G401.6 (cell line): ENCODE measurements around the gene ALG14.
"Not testable (repeated sequence)": the region's sequence is repeated elsewhere in the genome, so short reads cannot be mapped to it uniquely, and the experiment has no call there.

Experiments used
- FAIRE-seq: peaks from 2 replicates; lab custom pipeline; 2012; peaks lifted over from hg19 to GRCh38; lab: Jason Lieb, UNC

ALG14 gene

DNA sequence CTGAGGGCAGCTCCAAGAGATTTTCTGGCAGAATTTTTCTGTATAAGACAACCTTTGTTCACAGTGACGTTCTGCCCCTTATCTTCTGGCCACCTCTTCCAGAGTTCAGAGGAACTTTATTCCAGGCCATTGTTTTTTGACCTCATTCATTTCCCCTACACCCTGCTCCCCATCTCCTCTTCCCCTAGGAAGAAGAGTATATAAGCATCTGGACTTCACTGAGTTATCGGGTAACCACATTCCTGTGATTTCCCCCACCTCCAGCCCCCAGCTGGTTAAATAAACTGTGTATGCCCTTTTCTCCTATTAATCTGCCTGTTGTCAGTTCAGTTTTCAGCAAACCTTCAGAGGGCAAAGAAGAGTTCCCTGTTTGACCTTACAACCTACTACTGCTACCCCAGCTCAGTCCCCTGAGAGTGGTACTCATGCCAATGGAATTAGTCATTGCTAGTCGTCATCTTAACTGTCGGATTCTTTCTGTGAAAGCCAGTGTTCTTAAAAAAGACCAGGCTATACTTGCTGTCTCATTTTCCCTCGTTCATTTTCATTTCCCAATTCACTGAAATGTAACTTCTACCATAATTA, 14.3 kb upstream of the ALG14 start:
- no peak for FAIRE-seq

DNA sequence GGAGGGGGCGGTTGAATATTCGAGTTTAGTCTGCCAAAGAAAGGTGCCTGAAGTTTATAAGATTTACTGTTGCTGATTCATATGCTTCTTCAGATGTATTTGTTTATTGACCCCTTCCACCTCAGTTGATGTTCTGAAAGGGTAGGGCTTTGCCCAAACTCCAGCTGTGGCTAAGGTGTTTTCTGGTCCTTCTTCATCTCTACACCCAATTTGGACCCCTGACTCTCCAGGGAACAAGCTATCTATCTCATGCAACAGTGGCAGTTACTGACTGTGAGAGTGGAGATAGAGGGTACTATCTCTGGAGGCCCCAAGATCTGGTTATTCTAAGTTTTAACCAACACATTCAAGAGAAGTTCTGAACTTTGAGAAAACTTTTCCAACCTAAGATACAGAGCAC, 12.6 kb upstream of the ALG14 start:
- no peak for FAIRE-seq

DNA sequence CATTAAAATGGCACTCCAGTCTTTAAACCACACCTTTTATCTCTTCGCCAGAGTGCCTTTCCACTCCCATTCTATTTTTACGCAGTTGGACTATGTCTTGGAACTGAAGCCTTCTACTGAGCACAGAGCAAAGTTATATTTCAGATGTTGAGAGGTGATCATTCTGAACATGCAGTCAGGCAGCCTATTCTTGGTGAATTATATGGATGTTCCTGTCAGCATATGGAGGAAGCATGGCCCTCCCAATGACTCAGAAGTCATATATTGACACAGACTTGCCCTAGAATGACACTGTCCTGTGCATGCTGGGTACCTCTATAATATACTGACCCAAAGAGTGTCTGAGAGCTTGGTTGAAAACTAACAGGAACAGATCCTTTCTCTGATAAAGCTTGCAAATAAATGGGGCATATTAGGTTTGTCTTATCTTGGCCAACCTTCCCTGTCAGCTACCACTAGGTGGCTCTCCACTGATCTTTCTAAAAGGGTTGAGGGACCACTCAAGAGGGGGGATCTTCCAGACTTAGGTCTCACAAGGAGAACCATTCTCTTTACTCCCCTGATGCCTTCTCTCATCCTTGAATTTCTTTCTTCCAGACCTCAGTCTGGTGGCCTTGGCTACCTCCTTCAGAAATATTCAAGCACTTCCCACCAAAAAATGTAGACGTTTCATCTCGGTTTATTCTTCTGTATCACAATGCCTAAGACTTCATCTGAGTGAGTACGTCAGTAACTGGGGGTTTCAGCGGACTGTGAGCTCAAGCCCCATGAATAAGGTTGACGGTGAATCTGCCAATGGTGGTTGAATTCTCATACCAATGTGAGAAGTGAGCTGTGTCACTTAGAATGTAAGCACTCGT, 11.8 kb upstream of the ALG14 start:
- FAIRE-seq, result no peak

DNA sequence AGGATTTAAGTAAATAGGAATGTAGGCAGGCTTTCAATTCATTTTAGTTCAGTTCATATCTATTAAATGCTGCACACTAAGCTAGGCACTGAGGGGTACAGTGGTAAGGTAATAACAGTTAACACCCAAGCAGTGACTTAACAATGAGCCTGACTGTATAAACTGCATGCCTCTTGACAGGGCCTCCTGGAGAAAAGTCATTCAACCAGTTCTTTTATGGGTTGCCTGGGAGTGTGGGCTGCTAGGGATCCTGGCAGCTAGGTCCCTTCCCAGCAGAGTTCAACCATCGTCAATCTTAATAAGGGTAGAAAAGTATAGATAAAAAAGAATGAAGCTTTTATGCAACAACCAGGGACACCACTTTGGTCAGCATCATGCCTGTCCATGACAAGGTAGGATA, 8.1 kb upstream of the ALG14 start:
- no peak for FAIRE-seq

DNA sequence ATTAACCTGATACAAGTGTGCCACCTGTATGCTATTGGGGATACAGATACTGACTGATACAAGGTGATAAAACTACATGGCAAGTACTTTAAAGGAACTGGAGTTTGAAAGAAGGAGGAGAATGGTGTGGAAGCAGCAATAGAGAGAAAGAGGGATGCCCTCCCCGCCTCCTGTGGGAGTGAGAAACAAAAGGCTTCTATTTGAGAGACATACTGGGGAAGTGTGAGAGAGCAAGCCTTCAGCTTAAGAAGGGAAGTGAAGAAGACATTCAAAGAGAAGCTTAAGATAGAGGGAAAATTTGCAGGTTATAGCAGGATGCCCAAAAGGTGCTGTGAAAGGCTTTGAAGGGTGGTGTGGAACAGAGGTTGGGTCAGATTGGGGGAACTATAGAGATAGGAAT, 7.7 kb upstream of the ALG14 start:
- FAIRE-seq, result no peak

DNA sequence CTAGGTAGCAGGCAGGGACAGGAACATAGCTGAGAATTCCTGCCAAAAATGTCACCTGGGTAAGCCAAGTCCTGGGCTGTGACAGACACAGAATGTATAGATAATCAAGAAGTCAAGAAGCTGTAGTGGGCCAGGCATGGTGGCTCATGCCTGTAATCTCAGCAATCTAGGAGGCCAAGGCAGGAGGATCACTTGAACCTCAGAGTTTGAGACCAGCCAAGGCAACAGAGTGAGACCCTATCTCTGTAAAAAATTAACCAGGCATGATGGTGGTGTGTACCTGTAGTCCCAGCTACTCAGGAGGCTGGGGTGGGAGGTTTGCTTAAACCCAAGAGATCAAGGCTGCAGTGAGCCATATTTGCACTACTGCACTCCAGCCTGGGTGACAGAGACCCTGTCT, 3.3 kb upstream of the ALG14 start:
- no peak for FAIRE-seq

DNA sequence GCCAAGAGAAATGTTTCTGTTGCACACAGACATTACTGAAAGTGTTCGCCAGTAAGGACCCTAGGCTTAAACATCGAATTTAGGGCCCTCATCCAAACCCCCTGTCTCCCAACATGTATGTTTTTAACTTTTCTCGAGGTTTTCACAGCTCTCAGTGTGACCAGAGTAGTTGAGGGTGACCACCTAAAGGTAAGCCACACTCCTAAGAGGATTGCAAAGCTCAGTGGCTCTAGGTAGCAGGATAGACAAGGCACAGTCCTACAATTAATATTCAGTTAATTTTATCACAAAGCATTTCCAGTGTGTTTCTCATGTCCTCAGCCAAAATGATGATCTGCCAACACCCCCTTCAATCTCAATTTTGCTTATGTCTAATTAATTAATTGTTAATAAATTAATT, 695 bp upstream of the ALG14 start:
- no peak for FAIRE-seq

DNA sequence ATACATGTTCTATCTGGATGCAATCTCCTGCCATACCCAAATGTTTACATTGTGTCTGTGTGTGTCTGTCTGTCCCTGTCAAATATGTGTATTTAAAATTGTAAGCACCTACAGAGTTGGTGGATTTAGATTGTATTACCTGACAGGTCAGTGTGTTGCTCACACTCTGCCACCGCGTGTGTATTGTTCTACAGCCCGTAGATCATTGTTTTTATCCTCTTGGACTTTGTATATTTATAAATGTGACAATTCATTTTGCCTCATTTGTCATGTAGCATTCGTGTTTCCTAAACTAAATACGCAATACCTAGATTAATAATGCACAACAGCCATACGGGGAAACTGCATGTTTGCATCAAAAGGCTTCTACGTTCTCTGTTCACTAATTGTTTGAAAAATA, 634 bp downstream of the ALG14 start:
- no peak for FAIRE-seq

DNA sequence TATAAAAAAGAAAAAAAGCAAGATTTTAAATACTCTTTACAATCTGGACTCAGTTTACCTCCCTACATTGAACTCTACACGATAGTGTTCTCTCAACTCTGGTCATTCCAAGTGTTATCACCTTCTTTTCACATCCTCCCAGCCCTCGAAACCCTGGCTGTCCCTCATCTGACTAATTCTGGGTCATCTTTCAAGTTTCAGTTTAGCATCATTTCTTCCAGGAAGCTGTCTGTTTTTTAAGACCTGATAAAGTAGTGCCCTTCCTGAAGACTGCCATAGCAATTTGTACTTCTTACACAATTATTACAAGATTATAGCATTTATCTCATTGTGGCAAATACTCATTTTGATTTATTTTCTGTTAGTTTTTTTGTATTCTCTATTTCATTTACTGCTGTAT, 1.2 kb downstream of the ALG14 start:
- FAIRE-seq, result no peak

DNA sequence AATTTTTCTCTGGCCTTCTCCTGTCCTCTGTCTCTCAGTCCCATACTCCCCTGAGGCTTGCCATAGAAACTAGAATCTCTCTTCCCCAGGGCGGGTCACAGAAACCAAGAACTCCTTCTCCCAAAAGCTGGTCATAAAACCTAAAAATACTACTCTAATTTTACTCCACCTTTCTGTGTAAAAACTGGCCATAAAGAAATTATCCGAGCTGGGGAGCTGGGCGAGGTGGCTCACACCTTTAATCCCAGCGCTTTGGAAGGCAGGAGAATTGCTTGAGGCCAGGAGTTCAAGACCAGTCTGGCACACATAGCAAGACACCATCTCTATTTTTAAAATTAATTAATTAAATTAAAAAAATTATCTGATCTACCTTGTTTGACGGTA, 3.0 kb downstream of the ALG14 start:
- FAIRE-seq, result no peak

DNA sequence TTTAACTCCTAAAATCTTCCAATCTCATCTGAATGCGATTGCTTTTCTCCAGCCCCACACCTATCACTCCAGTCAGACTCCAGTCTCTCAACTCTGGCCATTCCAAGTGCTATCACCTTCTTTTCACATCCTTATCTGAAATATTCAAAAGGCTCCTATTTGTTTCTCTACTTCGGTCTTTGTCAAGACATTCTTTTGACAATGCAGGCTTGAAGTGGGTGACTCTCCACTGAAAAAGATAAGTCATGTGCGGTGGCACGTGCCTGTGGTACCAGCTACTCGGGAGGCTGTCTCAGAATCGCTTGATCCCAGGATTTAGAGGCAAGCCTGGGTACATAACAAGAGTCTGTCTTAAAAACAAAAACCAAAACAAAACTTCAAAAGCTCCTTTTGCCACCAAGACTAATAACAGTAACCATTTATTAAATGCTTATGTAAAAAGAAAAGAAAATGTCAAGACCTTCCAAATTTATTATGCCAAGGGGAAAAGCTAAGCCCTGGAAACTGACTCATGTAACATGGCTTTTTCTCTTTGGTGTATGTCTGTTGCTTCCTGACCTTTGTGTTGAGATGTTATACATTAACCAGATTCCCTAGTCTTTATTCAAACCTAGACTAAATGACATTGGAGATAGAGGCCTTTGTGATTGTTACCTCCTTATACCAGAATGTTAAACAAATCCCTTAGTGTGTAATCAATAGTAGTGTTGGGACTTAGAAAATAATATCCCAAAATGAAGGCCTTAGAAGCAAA, 3.6 kb downstream of the ALG14 start:
- FAIRE-seq, result no peak

DNA sequence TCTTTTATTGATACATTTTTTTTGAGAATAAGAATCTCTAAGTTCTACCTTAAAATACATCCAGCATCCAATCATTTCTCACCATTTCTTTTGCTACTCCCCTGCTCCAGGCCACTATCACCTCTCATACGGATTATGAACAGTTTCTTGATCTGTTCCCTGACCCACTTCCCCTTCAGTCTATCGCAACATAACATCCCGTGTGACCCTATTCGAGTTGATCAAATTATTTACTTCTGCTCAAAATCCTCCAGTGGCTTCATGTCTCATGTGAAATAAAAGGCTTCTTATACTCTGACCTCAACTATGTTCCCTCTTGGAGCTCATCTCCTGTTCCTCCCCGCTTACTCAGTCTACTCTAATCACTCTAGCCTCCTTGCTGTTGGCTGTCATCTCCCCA, 5.2 kb downstream of the ALG14 start:
- no peak for FAIRE-seq

DNA sequence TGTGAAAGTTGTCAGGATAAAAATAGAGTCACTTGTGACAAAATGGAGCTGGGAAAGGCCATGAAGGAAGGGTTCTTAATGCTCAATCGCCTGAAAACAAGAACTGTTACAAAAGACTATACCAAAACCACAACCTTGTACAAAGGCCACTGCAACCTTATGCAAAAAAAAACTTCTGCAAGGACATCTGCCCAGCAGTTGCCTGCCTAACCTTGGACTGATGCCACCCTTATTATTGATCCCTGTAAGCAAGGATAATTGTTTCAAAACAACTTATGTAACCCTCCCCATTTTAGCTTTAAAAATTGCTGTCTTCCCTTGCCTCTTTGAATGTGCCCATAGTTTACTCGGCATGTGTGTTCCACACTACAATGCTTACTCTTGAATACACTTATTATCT, 5.7 kb downstream of the ALG14 start:
- no peak for FAIRE-seq

DNA sequence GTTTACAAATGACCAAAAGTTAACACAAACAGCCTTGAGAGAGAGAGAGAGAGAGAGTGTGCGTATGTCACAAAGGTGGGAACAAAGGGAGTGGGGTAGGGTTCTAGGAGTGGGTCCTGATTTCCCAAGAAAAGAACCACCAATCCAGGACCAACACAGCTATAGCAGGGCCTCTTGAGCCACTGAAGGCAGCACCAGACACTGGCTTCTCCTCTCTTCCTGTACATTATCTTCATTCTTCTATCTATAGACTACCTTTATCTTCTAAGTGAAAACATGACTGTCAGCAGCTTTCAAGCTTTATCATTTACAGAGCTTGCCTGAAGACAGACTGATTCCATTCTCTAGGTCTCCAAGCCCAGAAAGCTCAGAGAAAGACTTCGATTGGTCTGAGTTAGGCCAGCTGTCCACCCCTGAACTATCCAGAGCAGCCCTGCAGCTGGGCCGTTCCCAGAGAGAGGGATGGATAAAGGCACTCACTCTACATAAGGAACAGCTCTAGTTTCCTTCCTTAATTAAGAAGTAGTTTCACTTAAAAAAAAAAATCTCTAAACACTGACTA, 11.2 kb downstream of the ALG14 start:
- FAIRE-seq, result no peak

DNA sequence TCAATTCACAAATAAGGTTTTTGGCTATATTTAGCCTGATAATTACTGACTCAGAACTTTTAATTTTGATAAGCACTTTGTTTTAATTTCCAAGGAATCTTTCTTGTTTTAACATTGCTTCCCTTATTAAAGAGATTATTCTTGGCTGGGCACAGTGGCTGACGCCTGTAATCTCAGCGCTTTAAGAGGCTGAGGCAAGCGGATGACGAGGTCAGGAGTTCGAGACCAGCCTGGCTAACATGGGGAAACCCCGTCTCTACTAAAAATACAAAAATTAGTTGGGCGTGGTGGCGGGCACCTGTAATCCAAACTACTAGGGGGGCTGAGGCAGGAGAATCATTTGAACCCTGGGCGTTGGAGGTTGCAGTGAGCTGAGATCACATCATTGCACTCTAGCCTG, 13.8 kb downstream of the ALG14 start:
- FAIRE-seq, result no peak

DNA sequence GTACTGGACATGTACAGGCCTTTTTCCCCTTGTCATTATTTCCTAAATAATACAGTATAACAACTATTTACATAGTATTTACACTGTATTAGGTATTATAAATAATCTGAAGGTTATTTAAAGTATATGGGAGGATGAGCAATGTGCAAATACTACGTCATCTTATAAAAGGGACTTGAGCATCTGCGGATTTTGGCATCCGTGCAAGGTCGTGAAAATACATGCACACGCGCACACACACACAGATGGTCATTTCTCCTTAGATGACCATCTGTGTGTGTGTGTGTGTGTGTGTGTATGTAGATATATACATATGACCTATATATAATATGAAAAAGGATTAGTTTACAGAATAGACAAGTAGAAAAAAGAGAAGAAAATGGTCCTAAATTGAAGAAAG, 15.4 kb downstream of the ALG14 start:
- FAIRE-seq, result no peak

DNA sequence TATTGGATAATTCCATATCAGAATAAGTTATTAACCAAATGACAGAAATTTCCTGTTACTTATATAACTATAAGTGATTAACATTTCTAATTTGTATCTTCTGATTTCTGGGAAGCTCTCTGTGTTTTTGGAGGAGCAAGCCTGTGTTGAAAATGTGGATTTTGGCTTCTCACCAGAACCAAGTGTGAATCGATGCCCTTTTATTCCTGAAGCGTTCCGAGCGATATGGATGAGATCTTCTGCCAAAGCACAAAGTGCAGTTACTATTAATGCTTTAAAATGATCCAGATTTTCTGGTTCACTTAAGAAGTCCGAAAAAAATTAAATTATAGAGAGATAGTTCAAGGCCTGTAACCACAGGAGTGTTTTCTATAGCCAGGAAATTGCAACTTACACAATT, 22.8 kb downstream of the ALG14 start:
- no peak for FAIRE-seq

DNA sequence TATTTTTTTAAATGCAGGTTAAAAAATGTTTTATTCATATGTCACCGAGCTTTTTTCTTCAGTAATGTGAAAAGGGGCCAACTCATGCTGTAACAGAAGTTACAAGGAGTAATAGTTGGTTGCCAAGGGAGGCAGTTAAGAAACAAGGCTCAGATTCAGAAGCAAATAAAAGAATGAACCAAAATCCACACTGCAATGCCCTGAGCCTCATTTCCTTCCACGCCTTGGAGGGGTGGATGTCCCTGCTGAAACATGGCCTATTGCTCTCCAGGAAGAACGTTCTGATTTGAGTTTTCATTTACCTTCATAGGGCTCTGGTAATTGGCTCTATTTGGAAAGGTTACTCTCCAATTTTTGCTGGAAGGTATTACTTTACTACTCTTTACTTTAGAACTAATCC, 24.4 kb downstream of the ALG14 start:
- no peak for FAIRE-seq

DNA sequence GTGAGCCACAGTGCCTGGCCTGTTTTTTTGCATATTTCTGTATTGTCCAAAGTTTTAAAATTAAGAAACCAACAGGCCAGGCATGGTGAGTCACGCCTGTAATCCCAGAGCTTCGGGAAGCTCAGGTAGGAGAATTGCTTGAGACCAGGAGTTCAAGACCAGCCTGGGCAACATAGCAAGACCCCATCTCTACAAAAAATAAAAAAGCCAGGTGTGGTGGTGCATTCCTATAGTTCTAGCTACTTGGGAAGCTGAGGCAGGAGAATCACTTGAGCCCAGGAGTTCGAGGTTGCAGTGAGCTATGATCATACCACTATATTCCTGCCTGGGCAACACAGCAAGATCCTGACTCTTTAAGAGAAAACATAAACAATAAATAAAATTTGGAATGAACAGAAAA, 25.1 kb downstream of the ALG14 start:
- not testable (repeated sequence) for FAIRE-seq

DNA sequence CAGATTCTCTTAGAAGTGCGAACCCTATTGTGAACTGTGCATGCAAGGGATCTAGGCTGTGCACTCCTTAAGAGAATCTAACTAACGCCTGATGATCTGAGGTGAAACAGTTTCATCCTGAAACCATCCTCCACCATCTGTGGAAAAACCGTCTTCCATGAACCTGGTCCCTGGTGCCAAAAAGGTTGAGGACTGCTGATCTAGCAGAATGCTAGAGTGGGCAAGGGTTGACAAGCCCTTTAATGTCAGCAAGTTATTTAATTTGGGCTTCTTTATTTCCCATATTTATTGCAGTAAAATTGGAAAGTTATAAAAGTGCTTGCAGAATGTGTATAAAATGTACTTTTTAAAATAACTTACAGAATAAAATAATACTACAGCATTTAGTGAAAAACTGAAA, 26.4 kb downstream of the ALG14 start:
- no peak for FAIRE-seq

DNA sequence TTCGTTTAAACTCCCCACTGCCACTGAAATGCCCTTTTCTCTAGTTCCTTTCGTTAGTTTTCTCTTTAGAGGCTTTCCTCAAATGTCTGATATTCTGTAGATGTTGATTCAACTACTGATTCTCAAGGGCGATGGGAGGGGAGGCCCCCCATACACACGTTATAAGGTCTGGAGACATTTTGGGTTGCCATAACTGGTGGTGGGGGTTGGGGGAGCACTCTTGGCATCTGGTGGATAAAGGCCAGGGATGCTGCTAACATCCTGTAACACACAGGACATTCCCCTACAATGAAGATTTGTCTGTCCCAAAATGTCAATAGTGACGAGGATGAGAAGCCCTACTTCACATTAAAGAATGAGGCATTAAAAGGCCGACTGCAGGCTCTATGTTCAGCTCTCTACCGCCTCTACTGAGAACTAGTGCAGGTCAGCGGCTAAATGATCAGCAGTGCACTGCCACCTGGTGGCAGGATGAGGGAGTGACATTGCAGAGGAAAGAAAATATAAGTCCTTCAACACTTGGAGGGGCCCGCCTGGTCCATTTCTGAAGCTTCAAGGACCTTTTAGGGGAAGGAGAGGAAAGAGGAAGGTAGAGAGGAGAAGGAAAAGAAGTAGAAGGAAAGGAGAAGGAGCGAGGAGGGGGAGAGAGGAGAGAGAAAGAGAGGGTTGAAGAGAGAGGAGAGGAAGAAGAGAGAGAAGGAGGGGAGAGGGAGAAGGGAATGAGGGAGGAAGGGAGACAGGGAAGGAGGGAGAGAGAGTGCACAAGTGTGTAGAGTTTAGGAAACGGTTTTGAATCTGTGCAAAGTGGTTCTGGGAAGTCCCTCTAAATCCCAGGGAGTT, 29.4 kb downstream of the ALG14 start:
- peak; percentile 93 for FAIRE-seq

DNA sequence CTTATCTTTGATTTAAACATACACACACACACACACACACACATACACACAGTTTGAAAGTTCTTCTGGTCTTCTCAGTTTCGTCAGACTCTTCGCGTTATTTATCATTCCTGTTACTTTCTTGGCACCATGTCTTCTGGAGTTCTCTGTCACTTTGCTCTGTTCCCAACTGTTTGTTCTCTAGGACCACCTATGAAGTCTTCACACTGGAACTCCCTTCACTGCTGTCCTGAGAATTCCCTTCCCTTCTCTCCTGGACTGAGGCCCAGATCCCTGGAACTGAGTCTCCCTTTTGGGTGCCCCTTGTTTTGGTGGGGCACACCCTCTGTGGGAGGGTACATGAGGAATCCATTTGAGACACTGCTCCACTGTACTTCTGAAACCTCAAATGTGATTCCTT, 30.5 kb downstream of the ALG14 start:
- FAIRE-seq, result no peak
